Measurements from ENCODE around the gene KCNG1.

GRCh38 chr20:51044796-51045195, 21.9 kb upstream of the KCNG1 start:
- no peak for TF ChIP-seq CTCF (conservative IDR thresholded peaks at IDR 0.05; ENCODE audit: low read length)
- no peak for TF ChIP-seq EZH2phosphoT487 (IDR thresholded peaks at IDR 0.05; ENCODE audit: borderline replicate concordance)
